ENCODE results near the gene CDC123.
A peak's percentile ranks its signal among the peaks of the same experiment; 100 is the strongest.

Gene CDC123

GRCh38 chr10:12195603-12196506, at the start of gene CDC123, which contains the start of gene NUDT5:
Gene CDC123, plus strand, starts transcription at chr10:12196188. Its CDS starts 58 bp downstream, at chr10:12196246.
Gene NUDT5, minus strand, starts transcription at chr10:12195891. Its CDS starts 9,600 bp downstream, at chr10:12186291.
- TF ChIP-seq CTCF (IDR thresholded peaks at IDR 0.05; ENCODE audit: low read depth, low read length), result no peak
- peak; percentile 59 for DNase-seq (ENCODE audit: extremely low read depth, low read depth)

GRCh38 chr10:12150163-12150562, 45.8 kb upstream of the CDC123 start:
- no peak for TF ChIP-seq CTCF (IDR thresholded peaks at IDR 0.05; ENCODE audit: low read depth, low read length)
- DNase-seq (ENCODE audit: extremely low read depth, low read depth), result no peak

GRCh38 chr10:12154516-12154915, 41.5 kb upstream of the CDC123 start:
- DNase-seq (ENCODE audit: extremely low read depth, low read depth), result no peak
- TF ChIP-seq CTCF (IDR thresholded peaks at IDR 0.05; ENCODE audit: low read depth, low read length), result no peak

GRCh38 chr10:12156367-12157123, 39.4 kb upstream of the CDC123 start:
- DNase-seq (ENCODE audit: extremely low read depth, low read depth), result no peak
- no peak for TF ChIP-seq CTCF (IDR thresholded peaks at IDR 0.05; ENCODE audit: low read depth, low read length)

- DNase-seq (ENCODE audit: extremely low read depth, low read depth), result no peak
- TF ChIP-seq CTCF (IDR thresholded peaks at IDR 0.05; ENCODE audit: low read depth, low read length), result no peak
Measured at GRCh38 chr10:12158111-12158510, 37.9 kb upstream of the CDC123 start.

- TF ChIP-seq CTCF (IDR thresholded peaks at IDR 0.05; ENCODE audit: low read depth, low read length), result no peak
- DNase-seq (ENCODE audit: extremely low read depth, low read depth), result no peak
Measured at GRCh38 chr10:12160664-12161063, 35.3 kb upstream of the CDC123 start.

- no peak for TF ChIP-seq CTCF (IDR thresholded peaks at IDR 0.05; ENCODE audit: low read depth, low read length)
- no peak for DNase-seq (ENCODE audit: extremely low read depth, low read depth)
Measured at GRCh38 chr10:12162927-12163326, 33.1 kb upstream of the CDC123 start.

Measured in AG09319 (cell line).